CD14-positive monocyte (primary cell): ENCODE measurements around the gene PRTN3. TPM values are rescaled to one million over a fixed set of nuclear protein-coding genes. Genes with fewer than 3 reads are reported as not detected.

Source experiments
- DNase-seq, 3 donors: peaks; one replicate each; pipeline ENCODE4 v3.0.0-alpha.2; 2011 to 2022
- H2AFZ ChIP-seq: 2 replicates; pipeline ENCODE4 v1.6.0; 2012; ENCODE audit warnings: mild to moderate bottlenecking, low read depth, low read length, inconsistent platforms; ENCODE audit not compliant: insufficient read depth, poor library complexity, severe bottlenecking
- H3K27ac ChIP-seq, 2 donors: 1 replicate in 1 of 2; 2 replicates in 1 of 2; pipeline ENCODE4 v1.5.1; 2012 to 2013; ENCODE audit warnings: low read length in 2 of 2, control low read depth in 1 of 2, inconsistent platforms in 1 of 2, low read depth in 1 of 2, mild to moderate bottlenecking in 1 of 2
- H3K27me3 ChIP-seq, 2 donors: one replicate each; pipeline versions ENCODE4 v1.6.0 to v1.6.1; 2011 to 2013; ENCODE audit warnings: low read length in 2 of 2; ENCODE audit not compliant: control insufficient read depth in 2 of 2, insufficient read depth in 2 of 2
- H3K36me3 ChIP-seq, 2 donors: replicated peaks in 1 of 2; 1 replicate in 1 of 2; 2 replicates in 1 of 2; pipeline versions ENCODE4 v1.5.1 to v1.6.1; 2012 to 2013; ENCODE audit warnings: low read length in 2 of 2, control low read depth in 1 of 2, inconsistent platforms in 1 of 2, mild to moderate bottlenecking in 1 of 2; ENCODE audit not compliant: insufficient read depth in 2 of 2, control insufficient read depth in 1 of 2
- H3K4me1 ChIP-seq, 2 donors: 1 replicate in 1 of 2; 2 replicates in 1 of 2; pipeline versions ENCODE4 v1.5.1 to v1.6.1; 2012 to 2013; ENCODE audit warnings: low read length in 2 of 2, control low read depth in 1 of 2, inconsistent platforms in 1 of 2, mild to moderate bottlenecking in 1 of 2, moderate library complexity in 1 of 2; ENCODE audit not compliant: insufficient read depth in 2 of 2, control insufficient read depth in 1 of 2
- H3K4me2 ChIP-seq: replicated peaks from 2 replicates; pipeline ENCODE3; 2012; ENCODE audit warnings: low read length, moderate library complexity, mild to moderate bottlenecking; ENCODE audit not compliant: poor library complexity, severe bottlenecking; ENCODE audit errors: extremely low read depth
- H3K4me3 ChIP-seq, 3 experiments: fragments of 200-600 bp in 1 of 3; sonication (generic) in 1 of 3; replicated peaks in 1 of 3; 1 replicate in 2 of 3; 2 replicates in 1 of 3; pipeline ENCODE4 v1.5.1; 2011 to 2013; ENCODE audit warnings: low read length in 3 of 3, mild to moderate bottlenecking in 3 of 3, control low read depth in 2 of 3, low read depth in 2 of 3, inconsistent platforms in 1 of 3, moderate library complexity in 1 of 3
- H3K79me2 ChIP-seq: 2 replicates; pipeline ENCODE4 v1.6.0; 2012; ENCODE audit warnings: mild to moderate bottlenecking, control low read depth, inconsistent platforms, low read length, moderate library complexity; ENCODE audit not compliant: insufficient read depth
- H3K9ac ChIP-seq: 2 replicates; pipeline ENCODE4 v1.6.0; 2017; ENCODE audit warnings: low read length, mild to moderate bottlenecking; ENCODE audit not compliant: insufficient read depth, poor library complexity, severe bottlenecking
- H3K9me3 ChIP-seq, 2 donors: replicated peaks in 1 of 2; 1 replicate in 1 of 2; 2 replicates in 1 of 2; pipeline versions ENCODE4 v1.5.1 to v1.6.1; 2012 to 2013; ENCODE audit warnings: low read length in 2 of 2, control low read depth in 1 of 2; ENCODE audit not compliant: control insufficient read depth in 1 of 2, insufficient read depth in 1 of 2
- H4K20me1 ChIP-seq: 2 replicates; pipeline ENCODE4 v1.6.0; 2012; ENCODE audit warnings: mild to moderate bottlenecking, low read length, control low read depth, moderate library complexity; ENCODE audit not compliant: insufficient read depth
- H3K27ac Mint-ChIP-seq, 7 donors: one replicate each; pipeline ENCODE4 v1.8.0; 2020; ENCODE audit warnings: mild to moderate bottlenecking in 7 of 7, mixed read lengths in 7 of 7, moderate library complexity in 6 of 7, inconsistent platforms in 2 of 7
- H3K27me3 Mint-ChIP-seq, 3 donors: one replicate each; pipeline ENCODE4 v1.8.0; 2021 to 2022; ENCODE audit warnings: low read depth in 3 of 3, mild to moderate bottlenecking in 3 of 3, mixed read lengths in 3 of 3, moderate library complexity in 3 of 3, inconsistent platforms in 1 of 3
- H3K36me3 Mint-ChIP-seq, 2 donors: one replicate each; pipeline ENCODE4 v1.8.0; 2020; ENCODE audit warnings: mixed read lengths in 2 of 2, inconsistent platforms in 1 of 2, mild to moderate bottlenecking in 1 of 2
- H3K4me1 Mint-ChIP-seq: one replicate; pipeline ENCODE4 v1.8.0; 2020; ENCODE audit warnings: mild to moderate bottlenecking, mixed read lengths
- H3K4me3 Mint-ChIP-seq, 2 donors: one replicate each; pipeline ENCODE4 v1.8.0; 2020; ENCODE audit warnings: mild to moderate bottlenecking in 2 of 2, mixed read lengths in 2 of 2, moderate library complexity in 1 of 2
- H3K9me3 Mint-ChIP-seq, 7 donors: one replicate each; pipeline ENCODE4 v1.8.0; 2020 to 2022; ENCODE audit warnings: mixed read lengths in 7 of 7, mild to moderate bottlenecking in 6 of 7, moderate library complexity in 6 of 7, inconsistent platforms in 2 of 7
- WGBS: methylation state at CpG from one replicate; pipeline ENCODE4 v1.1.5; 2013; ENCODE audit warnings: missing lambda C conversion rate; ENCODE audit not compliant: insufficient coverage; 5-methylcytosine and 5-hydroxymethylcytosine counted together
- intact Hi-C, 2 donors: fragments of 100-400 bp; cut with micrococcal nuclease; formaldehyde crosslinking; loops; one replicate each; pipeline versions ENCODE4 v1.15.0 to v1.15.1; 2023
- polyA plus RNA-seq, 3 donors: library from polyadenylated mRNA; depleted of rRNA in 1 of 3; unstranded in 2 of 3; stranded (reverse) in 1 of 3; fragments of 300-500 nt in 2 of 3; fragments of >200 nt in 1 of 3; fragmentation: Illumina TruSeq in 2 of 3; gene quantifications; 1 replicate in 2 of 3; 2 replicates in 1 of 3; pipeline ENCODE4 v1.2.3, GENCODE V29; 2012 to 2021
- TF ChIP-seq, protein P1 (sequence below): fragments of 200-600 bp; IDR thresholded peaks from one replicate; pipeline ENCODE4 v1.8.0; 2022; ENCODE audit warnings: antibody characterized with exemption, mild to moderate bottlenecking

The PRTN3 gene
- polyA plus RNA-seq, 3 donors = 0.11 TPM; not detected in 2

- H3K36me3 ChIP-seq = peaks cover 10 to 18% of the 10 kb centered on the region in 2 donors
- H3K27ac ChIP-seq = no peak overlapping the region
- peaks cover 14 to 16% of the 10 kb centered on the region in 2 donors for H3K4me1 ChIP-seq
- no peak overlapping the region for H2AFZ ChIP-seq
- H3K36me3 Mint-ChIP-seq = peaks cover 29 to 44% of the 10 kb centered on the region in 2 donors
- H3K9me3 ChIP-seq = no peaks in the 10 kb centered on the region
- H3K4me3 ChIP-seq = no peak overlapping the region
- no peak overlapping the region for H3K27ac Mint-ChIP-seq
- peaks cover 11% of the 10 kb centered on the region for H3K4me1 Mint-ChIP-seq
- no peaks in the 10 kb centered on the region for H3K79me2 ChIP-seq
- H3K27me3 Mint-ChIP-seq = peaks cover 0 to 5% (median 2%) of the 10 kb centered on the region in 3 donors
- H3K9me3 Mint-ChIP-seq = peaks cover 0 to 1% (median 0%) of the 10 kb centered on the region in 7 donors
- intact Hi-C loops = loop anchor here in 1 of 2 donors (10.0 kb wide), 1 partner anchor 376 kb away; the partner anchor contains the start of genes ATP5F1D and MIDN
- H3K4me3 Mint-ChIP-seq = no peak overlapping the region
- TF ChIP-seq, protein P1, sequence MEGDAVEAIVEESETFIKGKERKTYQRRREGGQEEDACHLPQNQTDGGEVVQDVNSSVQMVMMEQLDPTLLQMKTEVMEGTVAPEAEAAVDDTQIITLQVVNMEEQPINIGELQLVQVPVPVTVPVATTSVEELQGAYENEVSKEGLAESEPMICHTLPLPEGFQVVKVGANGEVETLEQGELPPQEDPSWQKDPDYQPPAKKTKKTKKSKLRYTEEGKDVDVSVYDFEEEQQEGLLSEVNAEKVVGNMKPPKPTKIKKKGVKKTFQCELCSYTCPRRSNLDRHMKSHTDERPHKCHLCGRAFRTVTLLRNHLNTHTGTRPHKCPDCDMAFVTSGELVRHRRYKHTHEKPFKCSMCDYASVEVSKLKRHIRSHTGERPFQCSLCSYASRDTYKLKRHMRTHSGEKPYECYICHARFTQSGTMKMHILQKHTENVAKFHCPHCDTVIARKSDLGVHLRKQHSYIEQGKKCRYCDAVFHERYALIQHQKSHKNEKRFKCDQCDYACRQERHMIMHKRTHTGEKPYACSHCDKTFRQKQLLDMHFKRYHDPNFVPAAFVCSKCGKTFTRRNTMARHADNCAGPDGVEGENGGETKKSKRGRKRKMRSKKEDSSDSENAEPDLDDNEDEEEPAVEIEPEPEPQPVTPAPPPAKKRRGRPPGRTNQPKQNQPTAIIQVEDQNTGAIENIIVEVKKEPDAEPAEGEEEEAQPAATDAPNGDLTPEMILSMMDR = no peak
- DNase-seq = no peak
- H3K4me2 ChIP-seq = no peak overlapping the region
- H3K27me3 ChIP-seq = peaks cover 0 to 11% of the 10 kb centered on the region in 2 donors
- WGBS = 95% methylated on average over 28 of the region's 34 CpGs
- H4K20me1 ChIP-seq = peaks cover 63% of the 10 kb centered on the region
- no peak overlapping the region for H3K9ac ChIP-seq
These were observed 27.9 kb downstream of the PRTN3 start for GRCh38 chr19:868458-869244.

DNA sequence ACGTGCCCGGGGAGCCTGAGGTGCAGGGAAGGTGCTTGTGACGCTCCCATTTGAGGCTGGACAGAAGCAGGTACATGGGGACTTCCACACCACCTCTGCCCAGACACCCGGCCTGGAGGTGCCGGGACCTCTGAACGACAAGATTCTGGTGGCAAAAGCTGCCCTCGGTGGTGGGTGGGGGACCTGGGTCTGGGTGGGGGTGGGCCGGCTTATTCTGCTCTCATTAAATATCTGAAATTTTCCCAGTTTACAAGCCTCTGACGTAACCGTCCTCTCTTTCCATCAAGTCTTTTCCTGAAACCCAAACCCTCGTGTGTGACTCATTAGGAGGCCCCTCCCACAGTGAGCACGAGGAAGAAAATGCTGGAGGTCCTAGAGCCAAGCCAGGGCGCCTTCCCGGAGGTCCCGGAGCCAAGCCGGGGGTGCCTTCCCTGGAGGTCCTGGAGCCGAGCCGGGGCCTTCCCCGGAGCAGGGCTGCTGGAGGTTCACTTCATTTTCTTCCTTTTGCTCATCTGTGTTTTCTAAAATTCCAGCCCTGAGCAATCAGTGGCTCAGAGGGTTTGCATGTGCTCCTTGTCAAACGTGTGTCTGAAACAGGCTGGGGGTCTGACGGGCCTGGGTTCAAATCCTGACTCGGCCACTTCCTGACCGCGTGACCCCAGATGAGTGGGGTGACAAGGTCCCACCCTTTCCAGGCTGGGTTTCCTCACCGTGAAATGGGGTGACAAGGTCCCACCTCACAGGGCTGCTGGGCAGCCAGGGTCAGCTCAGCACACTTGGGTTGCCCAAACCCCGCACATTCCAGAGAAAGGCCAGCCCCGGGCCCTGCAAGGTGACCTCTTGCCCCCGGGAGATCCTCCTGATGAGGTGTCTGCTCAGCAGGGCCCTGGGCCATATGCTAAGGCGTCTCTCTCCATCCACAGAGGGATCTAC is 28.7 kb downstream of the PRTN3 start:
- intact Hi-C loops = loop anchor here in 1 of 2 donors (10.0 kb wide), 1 partner anchor 375 kb away; the partner anchor contains the start of genes ATP5F1D and MIDN
- H3K27me3 ChIP-seq = peaks cover 0 to 11% of the 10 kb centered on the region in 2 donors
- no peaks in the 10 kb centered on the region for H3K9me3 ChIP-seq
- H3K27me3 Mint-ChIP-seq = peaks cover 0 to 5% (median 2%) of the 10 kb centered on the region in 3 donors
- 72% methylated on average over 20 of the region's 29 CpGs for WGBS
- H3K27ac Mint-ChIP-seq = peak overlapping the region in 1 of 7 donors; percentile 23
- H3K36me3 ChIP-seq = peaks cover 10 to 20% of the 10 kb centered on the region in 2 donors
- H2AFZ ChIP-seq = no peak overlapping the region
- TF ChIP-seq, protein P1 = no peak
- peaks cover 29 to 50% of the 10 kb centered on the region in 2 donors for H3K36me3 Mint-ChIP-seq
- no peaks in the 10 kb centered on the region for H3K79me2 ChIP-seq
- H4K20me1 ChIP-seq = peaks cover 56% of the 10 kb centered on the region
- H3K9me3 Mint-ChIP-seq = no peaks in the 10 kb centered on the region
- no peak overlapping the region for H3K27ac ChIP-seq
- no peak overlapping the region for H3K9ac ChIP-seq
- peaks cover 6% of the 10 kb centered on the region for H3K4me1 Mint-ChIP-seq
- no peak overlapping the region for H3K4me3 Mint-ChIP-seq
- DNase-seq = peak in 1 of 3 donors; percentile 48
- H3K4me1 ChIP-seq = peaks cover 8 to 10% of the 10 kb centered on the region in 2 donors
- no peak overlapping the region for H3K4me2 ChIP-seq
- H3K4me3 ChIP-seq = no peak overlapping the region
